Stomach (tissue), 9 donors: Measurements from ENCODE around the gene MEG3. TPM values are rescaled to one million over a fixed set of nuclear protein-coding genes. Genes with fewer than 3 reads are reported as not detected.
"Not testable (repeated sequence)": the region's sequence is repeated elsewhere in the genome, so short reads cannot be mapped to it uniquely, and the experiment has no call there.

ENCODE experiments used
- DNase-seq, 2 donors: peaks; one replicate each; pipeline versions ENCODE4 v3.0.0 to v3.0.0-alpha.2; 2013 to 2019
- H3K27ac ChIP-seq, 5 donors: fragments of 200-600 bp in 4 of 5; sonication (generic) in 4 of 5; one replicate each; pipeline ENCODE4 v1.5.1; 2013 to 2019; ENCODE audit warnings: mild to moderate bottlenecking in 1 of 5, moderate library complexity in 1 of 5
- H3K27me3 ChIP-seq, 3 donors: fragments of 200-600 bp; sonication (generic); one replicate each; pipeline ENCODE4 v1.5.1; 2017 to 2019; ENCODE audit warnings: mixed run types in 1 of 3
- H3K36me3 ChIP-seq, 4 donors: fragments of 200-600 bp; sonication (generic); 1 replicate in 3 of 4; 2 replicates in 1 of 4; pipeline ENCODE4 v1.5.1; 2016 to 2019
- H3K4me1 ChIP-seq, 4 donors: fragments of 200-600 bp; sonication (generic); one replicate each; pipeline ENCODE4 v1.5.1; 2016 to 2019
- H3K4me3 ChIP-seq, 4 donors: fragments of 200-600 bp; sonication (generic) in 3 of 4; one replicate each; pipeline ENCODE4 v1.5.1; 2016 to 2019; ENCODE audit warnings: mild to moderate bottlenecking in 1 of 4
- H3K9me3 ChIP-seq, 4 donors: fragments of 200-600 bp; sonication (generic); one replicate each; pipeline ENCODE4 v1.5.1; 2016 to 2019
- CTCF ChIP-seq, 7 experiments: fragments of 450-650 bp in 4 of 7; fragments of 200-600 bp in 3 of 7; sonication (generic) in 3 of 7; IDR thresholded peaks; one replicate each; pipeline ENCODE4 v1.5.1; 2016 to 2019; ENCODE audit warnings: antibody characterized with exemption in 7 of 7, control low read depth in 2 of 7, mild to moderate bottlenecking in 1 of 7
- EP300 ChIP-seq: sonication (generic); formaldehyde crosslinking; IDR thresholded peaks from one replicate; pipeline ENCODE4 v1.6.1; 2017; ENCODE audit warnings: antibody characterized with exemption
- POLR2A ChIP-seq, 4 donors: fragments of 450-650 bp; IDR thresholded peaks; one replicate each; pipeline ENCODE4 v1.6.1; 2016; ENCODE audit warnings: antibody characterized with exemption in 4 of 4, control low read depth in 2 of 4, mild to moderate bottlenecking in 1 of 4, moderate library complexity in 1 of 4
- POLR2AphosphoS5 ChIP-seq, 3 donors: sonication (generic); formaldehyde crosslinking; IDR thresholded peaks; one replicate each; pipeline ENCODE4 v1.6.1; 2016; ENCODE audit warnings: antibody characterized with exemption in 3 of 3
- WGBS, 5 donors: extraction: QIAGEN DNeasy Blood & Tissue Kit in 3 of 5; methylation state at CpG; one replicate each; pipeline versions ENCODE4 v1.1.5 to v1.1.7; 2013 to 2018; 5-methylcytosine and 5-hydroxymethylcytosine counted together
- intact Hi-C: fragments of 100-400 bp; cut with DNase I; formaldehyde crosslinking; loops from one replicate; pipeline ENCODE4 v1.15.1; 2023; ENCODE audit warnings: low total_unique reads
- polyA plus RNA-seq, 3 donors: library from polyadenylated mRNA; stranded (reverse); fragments of 200-250 nt; gene quantifications; one replicate each; pipeline ENCODE4 v1.2.3, GENCODE V29; 2013
- total RNA-seq, 5 donors: library from RNA; depleted of rRNA; stranded (reverse); fragments of >200 nt; gene quantifications; one replicate each; pipeline versions ENCODE4 v1.1.0 to v1.2.3, GENCODE V29; 2014 to 2016
- donor health status: healthy with polysubstance abuse.
- donor health status: Bipolar disorder and iron deficiency.
- donor health status: healthy.

The MEG3 gene
- total and polyA plus RNA-seq, 8 donors: 13.4 to 390 (median 99.2) TPM

- Histone ChIP-seq H3K36me3 (no peaks in the 10 kb centered on the region), H3K4me3 (no peak overlapping the region), H3K27me3 (peaks cover 0 to 38% (median 11%) of the 10 kb centered on the region in 3 donors), H3K4me1 (no peaks in the 10 kb centered on the region), H3K27ac (no peak overlapping the region), H3K9me3 (no peaks in the 10 kb centered on the region)
- WGBS, 5 donors: 86 to 91% (median 88%) methylated on average over 9 to 13 of the region's 13 CpGs
- intact Hi-C loops: no loop called here
- TF ChIP-seq CTCF (IDR thresholded peaks at IDR 0.05): no peak
- TF ChIP-seq POLR2AphosphoS5 (IDR thresholded peaks at IDR 0.05): no peak
- no peak for DNase-seq
Measured at GRCh38 chr14:100791995-100792394, 33.9 kb upstream of the MEG3 start.

DNA sequence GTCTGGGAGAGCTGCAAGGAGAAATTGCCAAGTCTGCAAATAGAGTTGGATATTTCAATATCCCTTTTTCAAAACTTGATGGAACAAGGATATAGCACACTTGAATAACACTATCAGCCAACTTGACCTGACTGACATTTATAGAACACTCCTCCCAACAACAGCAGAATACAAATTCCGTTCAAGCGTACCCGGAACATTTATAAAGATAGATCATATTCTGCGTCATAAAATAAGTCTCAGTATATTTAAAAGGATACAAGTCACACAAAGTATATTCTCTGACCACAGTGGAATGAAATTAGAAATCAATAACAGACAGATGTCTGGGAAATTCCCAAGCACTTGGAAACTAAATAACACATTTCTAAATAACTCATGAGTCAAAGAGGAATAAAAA is 29.0 kb upstream of the MEG3 start:
- Histone ChIP-seq H3K36me3 (no peaks in the 10 kb centered on the region), H3K27ac (no peak overlapping the region), H3K9me3 (no peaks in the 10 kb centered on the region), H3K27me3 (peaks cover 0 to 7% (median 6%) of the 10 kb centered on the region in 3 donors), H3K4me1 (no peaks in the 10 kb centered on the region), H3K4me3 (no peak overlapping the region)
- no peak for DNase-seq
- intact Hi-C loops: no loop called here
- WGBS, 5 donors: 83 to 93% (median 90%) methylated on average over 4 of the region's 4 CpGs
- no peak for TF ChIP-seq EP300
- TF ChIP-seq POLR2A (IDR thresholded peaks at IDR 0.05): no peak
- no peak for TF ChIP-seq CTCF (IDR thresholded peaks at IDR 0.05)
- no peak for TF ChIP-seq POLR2AphosphoS5 (IDR thresholded peaks at IDR 0.05)

DNA sequence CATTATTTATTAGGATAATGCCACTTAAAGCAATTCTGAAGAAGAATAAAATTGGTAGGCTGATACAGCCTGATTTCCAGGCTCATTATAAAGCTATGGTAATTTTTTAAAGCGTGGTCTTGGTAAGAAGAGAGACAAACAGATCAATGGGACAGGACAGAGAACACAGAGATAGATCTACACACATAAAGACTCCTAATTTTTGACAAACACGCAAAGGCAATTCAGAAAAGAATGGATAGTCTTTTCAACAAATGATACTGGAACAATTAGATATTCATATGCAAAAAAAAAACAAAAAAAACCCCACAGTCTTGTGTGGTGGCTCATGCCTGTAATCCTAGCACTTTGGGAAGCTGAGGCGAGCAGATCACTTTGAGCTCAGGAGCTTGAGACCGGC is 25.9 kb upstream of the MEG3 start:
- TF ChIP-seq EP300: no peak
- no peak for TF ChIP-seq POLR2AphosphoS5 (IDR thresholded peaks at IDR 0.05)
- TF ChIP-seq POLR2A (IDR thresholded peaks at IDR 0.05): no peak
- no peak for TF ChIP-seq CTCF (IDR thresholded peaks at IDR 0.05)
- Histone ChIP-seq H3K9me3 (no peaks in the 10 kb centered on the region), H3K4me3 (no peak overlapping the region), H3K36me3 (no peaks in the 10 kb centered on the region), H3K4me1 (no peaks in the 10 kb centered on the region), H3K27ac (no peak overlapping the region), H3K27me3 (no peaks in the 10 kb centered on the region)
- DNase-seq: no peak
- intact Hi-C loops: no loop called here
- 76 to 85% (median 80%) methylated on average over 4 of the region's 4 CpGs for WGBS, 5 donors

- H3K4me3 ChIP-seq, H3K27ac ChIP-seq, H3K9me3 ChIP-seq, H3K27me3 ChIP-seq, H3K36me3 ChIP-seq, H3K4me1 ChIP-seq, DNase-seq, intact Hi-C loops: not testable (repeated sequence)
- WGBS, 5 donors: 86 to 95% (median 90%) methylated on average over 9 of the region's 9 CpGs
Measured at GRCh38 chr14:100801433-100801832, 24.5 kb upstream of the MEG3 start.

GRCh38 chr14:100802179-100802578 is 23.7 kb upstream of the MEG3 start:
- peaks cover 0 to under 1% (median 0%) of the 10 kb centered on the region in 4 donors for H3K9me3 ChIP-seq
- intact Hi-C loops: no loop called here
- no peak for DNase-seq
- H3K4me1 ChIP-seq: no peaks in the 10 kb centered on the region
- no peaks in the 10 kb centered on the region for H3K27me3 ChIP-seq
- TF ChIP-seq EP300 (no peak), POLR2A (IDR thresholded peaks at IDR 0.05) (no peak), CTCF (IDR thresholded peaks at IDR 0.05) (no peak), POLR2AphosphoS5 (IDR thresholded peaks at IDR 0.05) (no peak)
- WGBS, 5 donors: 86 to 89% (median 86%) methylated on average over 7 of the region's 7 CpGs
- H3K27ac ChIP-seq: no peak overlapping the region
- no peak overlapping the region for H3K4me3 ChIP-seq
- H3K36me3 ChIP-seq: no peaks in the 10 kb centered on the region
